Skeletal muscle tissue (tissue), 4 donors: ENCODE results near the gene TPRN. TPM values are rescaled to one million over a fixed set of nuclear protein-coding genes. Genes with fewer than 3 reads are reported as not detected.
A peak's percentile ranks its signal among the peaks of the same experiment; 100 is the strongest.

Experiments
- H3K27ac ChIP-seq: one replicate; pipeline ENCODE4 v1.7.0; 2013; ENCODE audit warnings: mild to moderate bottlenecking, low read depth, low read length, inconsistent platforms
- H3K27me3 ChIP-seq, 3 donors: one replicate each; pipeline ENCODE4 v1.7.0; 2013; ENCODE audit warnings: low read length in 3 of 3; ENCODE audit not compliant: control insufficient read depth in 3 of 3, insufficient read depth in 3 of 3
- H3K36me3 ChIP-seq, 3 donors: one replicate each; pipeline ENCODE4 v1.7.0; 2013; ENCODE audit warnings: low read length in 3 of 3; ENCODE audit not compliant: control insufficient read depth in 3 of 3, insufficient read depth in 3 of 3
- H3K4me1 ChIP-seq, 3 donors: one replicate each; pipeline ENCODE4 v1.7.0; 2013; ENCODE audit warnings: low read length in 3 of 3, mild to moderate bottlenecking in 3 of 3; ENCODE audit not compliant: control insufficient read depth in 3 of 3, insufficient read depth in 3 of 3
- H3K4me3 ChIP-seq, 3 donors: one replicate each; pipeline ENCODE4 v1.7.0; 2013; ENCODE audit warnings: low read length in 3 of 3
- H3K9ac ChIP-seq, 3 donors: one replicate each; pipeline ENCODE4 v1.7.0; 2013; ENCODE audit warnings: low read length in 3 of 3, mild to moderate bottlenecking in 3 of 3, moderate library complexity in 2 of 3, low read depth in 1 of 3
- H3K9me3 ChIP-seq, 3 donors: one replicate each; pipeline ENCODE4 v1.7.0; 2013; ENCODE audit warnings: low read length in 3 of 3; ENCODE audit not compliant: control insufficient read depth in 3 of 3
- total RNA-seq: library from RNA; depleted of rRNA; stranded (reverse); fragments of >200 nt; gene quantifications from one replicate; pipeline ENCODE4 v1.2.3, GENCODE V29; 2014
- donor health status: Osteomylitis.

Gene TPRN
- total RNA-seq, 1 donor from 2014 or later: 2.6 TPM

DNA sequence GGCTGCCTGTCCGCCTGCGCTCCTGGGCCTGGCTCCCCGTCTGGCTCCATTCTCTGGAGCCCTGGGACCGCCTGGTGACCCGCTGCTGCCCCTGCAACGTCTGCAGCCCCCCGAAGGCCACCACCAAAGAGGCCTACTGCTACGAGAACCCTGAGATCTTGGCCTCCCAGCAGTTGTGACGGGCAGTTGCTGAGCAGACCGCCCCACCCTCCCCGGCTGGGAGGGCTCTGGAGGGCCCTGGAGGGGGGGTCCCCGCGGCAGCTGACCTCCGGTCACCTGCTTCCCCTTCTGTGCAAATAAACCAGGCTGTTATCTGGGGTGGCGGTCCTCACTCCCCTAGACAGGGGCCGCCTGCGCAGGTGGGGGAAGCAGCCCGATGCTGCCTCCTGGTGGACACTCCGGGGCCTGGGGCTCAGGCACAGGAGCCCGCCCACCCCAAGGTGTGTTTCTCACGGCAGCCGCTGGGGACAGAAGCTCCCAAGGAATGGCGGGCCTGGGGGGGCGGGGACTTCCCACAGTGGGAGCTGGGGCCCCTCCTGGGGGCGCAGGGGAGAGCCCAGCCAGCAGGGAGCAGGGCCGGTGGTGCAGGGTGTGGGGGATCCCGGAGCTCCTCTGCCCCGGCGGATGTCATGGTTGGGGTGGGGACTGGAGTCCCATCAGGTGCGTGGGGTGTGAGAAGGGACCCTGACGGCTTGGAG is 35.8 kb upstream of the TPRN start:
- Histone ChIP-seq H3K4me3 (peak overlapping the region; percentile 48 to 64 (median 61)), H3K27me3 (peaks cover 1 to 27% (median 22%) of the 10 kb centered on the region in 3 donors), H3K4me1 (peaks cover 36 to 45% (median 42%) of the 10 kb centered on the region in 3 donors)

DNA sequence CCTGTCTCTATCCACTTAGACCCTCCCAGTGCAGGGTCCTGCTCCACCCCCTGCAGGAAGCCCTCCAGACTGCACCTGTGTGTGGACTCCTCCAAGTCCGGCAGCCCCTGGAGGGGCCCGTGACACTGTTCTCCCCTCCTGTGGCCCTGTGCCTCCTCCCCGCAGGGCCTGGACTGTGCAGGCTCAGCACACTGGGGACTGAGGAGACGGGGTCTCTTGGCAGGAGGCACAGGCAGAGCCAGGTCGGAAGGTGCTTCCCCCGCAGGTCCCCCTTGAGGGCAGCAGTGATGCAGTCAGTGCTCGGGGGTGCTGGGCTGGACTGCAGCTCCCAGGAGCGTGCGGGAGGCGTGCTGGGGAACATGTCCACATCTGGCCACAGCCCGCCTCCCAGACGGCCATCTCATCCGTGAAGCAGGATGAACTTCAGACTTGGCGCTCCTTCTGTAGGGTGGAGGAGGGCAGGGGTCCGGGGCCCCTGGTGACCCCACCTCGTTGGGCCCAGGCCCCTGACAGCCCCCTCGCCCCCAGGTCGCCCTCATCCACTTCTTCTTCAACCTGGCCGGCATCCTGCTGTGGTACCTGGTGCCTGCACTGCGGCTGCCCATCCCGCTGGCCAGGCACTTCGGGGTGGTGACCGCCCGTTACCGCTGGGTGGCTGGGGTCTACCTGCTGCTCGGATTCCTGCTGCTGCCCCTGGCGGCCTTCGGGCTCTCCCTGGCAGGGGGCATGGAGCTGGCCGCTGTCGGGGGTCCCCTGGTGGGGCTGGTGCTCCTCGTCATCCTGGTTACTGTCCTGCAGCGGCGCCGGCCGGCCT is 35.1 kb upstream of the TPRN start:
- H3K4me3 ChIP-seq: peak overlapping the region in 2 of 3 donors; percentile 56 to 61
- no peak overlapping the region for H3K27ac ChIP-seq
- H3K36me3 ChIP-seq: no peaks in the 10 kb centered on the region
- peak overlapping the region; percentile 33 to 74 (median 64) for H3K9ac ChIP-seq
- peaks cover 7 to 35% (median 30%) of the 10 kb centered on the region in 3 donors for H3K27me3 ChIP-seq
- H3K4me1 ChIP-seq: peaks cover 36 to 45% (median 42%) of the 10 kb centered on the region in 3 donors
- H3K9me3 ChIP-seq: no peaks in the 10 kb centered on the region

More for the DNA sequence above, 35.8 kb upstream of the TPRN start:
- no peaks in the 10 kb centered on the region for H3K36me3 ChIP-seq
- peak overlapping the region; percentile 64 to 74 (median 68) for H3K9ac ChIP-seq
- no peaks in the 10 kb centered on the region for H3K9me3 ChIP-seq
- H3K27ac ChIP-seq: peak overlapping the region; percentile 81

DNA sequence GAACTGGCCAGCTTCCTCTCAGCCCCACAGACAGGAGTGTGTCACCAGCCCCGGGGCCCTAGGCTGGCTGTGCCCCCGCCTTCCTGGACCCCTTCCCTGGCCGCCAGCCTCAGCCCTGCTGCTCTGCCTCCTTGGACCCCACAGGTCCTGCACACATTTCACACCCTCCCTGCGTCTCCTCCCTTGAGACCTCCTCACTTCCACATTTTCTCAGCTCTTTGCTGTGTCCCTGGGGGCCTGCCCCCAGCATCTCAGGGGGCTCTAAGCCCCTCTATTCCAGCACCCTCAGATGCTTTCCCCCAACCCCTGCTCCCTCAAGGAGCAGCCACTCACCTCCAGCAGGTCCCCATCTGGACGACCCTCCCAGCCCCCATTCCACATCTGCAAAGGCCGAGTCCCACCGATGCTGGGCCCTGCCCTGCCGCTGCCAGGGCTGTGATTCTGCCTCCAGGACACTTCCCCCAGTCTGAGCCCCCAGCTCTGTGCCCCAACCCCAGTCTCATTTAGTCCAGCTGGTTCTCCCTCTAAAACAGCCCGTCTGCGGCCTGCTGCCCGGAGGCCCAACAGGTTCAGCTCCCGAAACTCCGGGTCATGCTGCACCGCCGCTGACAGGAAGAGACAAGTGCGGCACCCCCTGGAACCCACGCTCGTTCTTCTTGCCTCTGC is 34.4 kb upstream of the TPRN start:
- no peak overlapping the region for H3K9ac ChIP-seq
- no peak overlapping the region for H3K4me3 ChIP-seq
- H3K27me3 ChIP-seq: peaks cover 15 to 42% (median 37%) of the 10 kb centered on the region in 3 donors
- peaks cover 33 to 45% (median 40%) of the 10 kb centered on the region in 3 donors for H3K4me1 ChIP-seq
- H3K9me3 ChIP-seq: no peaks in the 10 kb centered on the region
- H3K36me3 ChIP-seq: no peaks in the 10 kb centered on the region
- H3K27ac ChIP-seq: no peak overlapping the region

DNA sequence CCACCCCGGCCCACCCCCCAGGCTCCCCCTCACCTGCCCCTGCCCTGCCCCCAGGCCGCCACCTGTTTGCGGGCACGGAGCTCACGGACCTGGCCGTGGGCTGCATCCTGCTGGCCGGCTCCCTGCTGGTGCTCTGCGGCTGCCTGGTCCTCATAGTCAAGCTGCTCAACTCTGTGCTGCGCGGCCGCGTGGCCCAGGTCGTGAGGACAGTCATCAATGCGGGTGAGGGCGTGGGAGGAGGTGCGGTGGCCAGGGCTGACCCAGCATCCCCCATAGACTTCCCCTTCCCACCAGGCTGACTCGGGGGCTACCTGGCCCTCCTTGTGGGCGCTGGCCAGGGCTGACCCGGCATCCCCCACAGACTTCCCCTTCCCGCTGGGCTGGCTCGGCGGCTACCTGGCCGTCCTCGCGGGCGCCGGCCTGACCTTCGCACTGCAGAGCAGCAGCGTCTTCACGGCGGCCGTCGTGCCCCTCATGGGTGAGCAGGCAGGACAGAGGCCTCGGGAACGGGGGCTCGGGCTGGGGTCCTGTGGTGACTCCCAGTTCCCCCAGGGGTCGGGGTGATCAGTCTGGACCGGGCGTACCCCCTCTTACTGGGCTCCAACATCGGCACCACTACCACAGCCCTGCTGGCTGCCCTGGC is 33.6 kb upstream of the TPRN start:
- Histone ChIP-seq H3K9ac (no peak overlapping the region), H3K9me3 (no peaks in the 10 kb centered on the region), H3K27ac (no peak overlapping the region), H3K4me1 (peaks cover 32 to 41% (median 37%) of the 10 kb centered on the region in 3 donors), H3K4me3 (no peak overlapping the region), H3K27me3 (peaks cover 22 to 47% (median 42%) of the 10 kb centered on the region in 3 donors), H3K36me3 (no peaks in the 10 kb centered on the region)

DNA sequence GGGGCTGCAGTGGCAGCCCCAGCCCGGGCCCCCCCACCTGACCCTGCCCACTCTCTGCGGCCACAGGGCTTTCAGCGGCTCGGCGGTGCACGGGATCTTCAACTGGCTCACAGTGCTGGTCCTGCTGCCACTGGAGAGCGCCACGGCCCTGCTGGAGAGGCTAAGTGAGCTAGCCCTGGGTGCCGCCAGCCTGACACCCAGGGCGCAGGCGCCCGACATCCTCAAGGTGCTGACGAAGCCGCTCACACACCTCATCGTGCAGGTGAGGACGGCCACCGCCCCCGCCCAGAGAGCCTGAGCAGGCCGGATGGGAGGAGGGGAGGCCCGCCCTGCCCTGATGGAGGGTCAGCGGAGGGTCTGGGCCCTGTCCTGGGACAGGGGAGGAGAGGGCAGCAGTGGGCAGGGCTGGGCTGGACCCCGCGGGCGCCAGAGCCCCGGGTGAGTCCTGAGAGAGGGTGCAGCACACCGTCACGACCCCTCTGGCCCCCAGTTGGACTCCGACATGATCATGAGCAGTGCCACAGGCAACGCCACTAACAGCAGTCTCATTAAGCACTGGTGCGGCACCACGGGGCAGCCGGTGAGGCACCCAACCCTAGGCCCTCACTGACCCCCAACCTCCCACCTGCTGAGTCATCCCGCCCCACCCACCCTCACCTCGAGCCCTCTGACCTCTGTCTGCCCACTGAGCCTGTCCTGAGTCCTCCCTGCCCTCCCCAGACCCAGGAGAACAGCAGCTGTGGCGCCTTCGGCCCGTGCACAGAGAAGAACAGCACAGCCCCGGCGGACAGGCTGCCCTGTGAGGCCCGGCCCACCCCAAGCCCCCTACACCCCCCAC is 32.8 kb upstream of the TPRN start:
- Histone ChIP-seq H3K27me3 (peaks cover 29 to 55% (median 50%) of the 10 kb centered on the region in 3 donors), H3K9ac (no peak overlapping the region), H3K9me3 (no peaks in the 10 kb centered on the region), H3K4me1 (peaks cover 24 to 33% (median 29%) of the 10 kb centered on the region in 3 donors), H3K27ac (no peak overlapping the region), H3K4me3 (no peak overlapping the region), H3K36me3 (no peaks in the 10 kb centered on the region)

DNA sequence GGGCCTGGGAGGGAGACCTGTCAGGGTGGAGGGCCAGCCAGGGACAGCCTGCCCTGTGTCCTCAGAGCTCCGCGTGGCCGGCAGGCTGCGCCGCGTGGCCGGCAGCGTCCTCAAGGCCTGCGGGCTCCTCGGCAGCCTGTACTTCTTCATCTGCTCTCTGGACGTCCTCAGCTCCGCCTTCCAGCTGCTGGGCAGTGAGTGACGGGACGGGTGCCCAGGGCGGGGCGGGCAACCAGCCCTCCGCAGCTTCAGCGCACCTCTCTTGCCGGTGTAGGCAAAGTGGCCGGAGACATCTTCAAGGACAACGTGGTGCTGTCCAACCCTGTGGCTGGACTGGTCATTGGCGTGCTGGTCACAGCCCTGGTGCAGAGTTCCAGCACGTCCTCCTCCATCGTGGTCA is 32.0 kb upstream of the TPRN start:
- no peak overlapping the region for H3K9ac ChIP-seq
- H3K27me3 ChIP-seq: peaks cover 34 to 60% (median 55%) of the 10 kb centered on the region in 3 donors
- no peak overlapping the region for H3K4me3 ChIP-seq
- no peaks in the 10 kb centered on the region for H3K36me3 ChIP-seq
- H3K4me1 ChIP-seq: peaks cover 16 to 25% (median 20%) of the 10 kb centered on the region in 3 donors
- H3K27ac ChIP-seq: no peak overlapping the region
- no peaks in the 10 kb centered on the region for H3K9me3 ChIP-seq

DNA sequence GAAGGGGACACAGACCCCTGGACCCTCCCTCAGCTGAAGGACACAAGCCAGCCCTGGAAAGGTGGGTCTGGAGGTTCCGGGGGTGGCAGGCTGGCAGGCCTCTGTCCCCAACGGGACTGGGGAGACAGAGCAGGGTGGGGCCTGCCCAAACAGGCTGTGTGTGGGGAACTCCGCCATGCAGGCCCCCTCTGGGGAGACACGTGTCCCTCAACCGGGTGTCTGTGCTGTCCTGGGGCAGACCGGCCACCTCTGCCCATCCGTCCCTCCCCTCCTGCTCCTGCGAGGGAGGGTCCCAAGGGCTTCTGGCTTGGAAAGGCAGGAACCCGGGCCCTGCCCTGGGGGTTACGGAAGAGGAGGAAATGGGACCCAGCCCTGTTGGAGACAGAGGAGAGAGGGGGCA is 31.6 kb upstream of the TPRN start:
- no peaks in the 10 kb centered on the region for H3K36me3 ChIP-seq
- peaks cover 12 to 25% (median 16%) of the 10 kb centered on the region in 3 donors for H3K4me1 ChIP-seq
- H3K27ac ChIP-seq: no peak overlapping the region
- no peak overlapping the region for H3K9ac ChIP-seq
- H3K9me3 ChIP-seq: no peaks in the 10 kb centered on the region
- peaks cover 38 to 60% (median 59%) of the 10 kb centered on the region in 3 donors for H3K27me3 ChIP-seq
- no peak overlapping the region for H3K4me3 ChIP-seq

DNA sequence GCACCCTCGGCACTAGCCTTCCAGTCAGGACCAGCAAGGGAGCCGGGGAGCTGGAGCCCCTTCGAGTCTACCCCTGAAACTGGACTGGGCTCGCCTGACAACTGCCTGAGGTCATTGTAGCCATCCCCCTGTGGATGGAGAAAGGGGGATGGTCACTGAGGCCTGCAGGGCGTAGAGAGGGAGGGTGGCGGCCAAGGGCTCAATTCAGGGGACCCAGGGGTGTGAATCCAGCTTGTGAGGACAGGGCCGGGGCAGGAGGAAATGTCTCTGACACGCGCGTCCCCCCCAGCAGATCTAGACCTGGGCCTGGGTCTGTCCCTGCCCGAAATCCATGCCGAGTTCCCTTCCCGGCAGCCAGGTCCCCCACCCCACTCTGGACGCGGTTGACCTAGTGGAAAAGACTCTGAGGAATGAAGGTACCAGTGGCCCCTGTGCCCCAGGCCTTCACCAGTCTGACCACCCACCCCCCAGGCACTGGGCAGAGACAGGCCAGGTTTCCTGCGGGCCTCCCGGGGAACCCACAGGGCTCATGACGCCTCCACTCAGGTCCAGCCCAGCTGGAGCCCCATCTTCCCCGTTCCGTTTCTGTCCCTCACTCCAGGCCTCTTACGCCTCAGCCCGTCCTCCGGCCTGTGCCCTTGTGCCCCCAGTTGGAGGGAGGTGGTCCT is 31.0 kb upstream of the TPRN start:
- Histone ChIP-seq H3K4me1 (peaks cover 6 to 21% (median 10%) of the 10 kb centered on the region in 3 donors), H3K9ac (no peak overlapping the region), H3K9me3 (no peaks in the 10 kb centered on the region), H3K4me3 (no peak overlapping the region), H3K36me3 (no peaks in the 10 kb centered on the region), H3K27me3 (peaks cover 44 to 65% (median 63%) of the 10 kb centered on the region in 3 donors), H3K27ac (no peak overlapping the region)
